Stimulated activated CD8-positive, alpha-beta memory T cell treated with anti-CD3 and anti-CD28 coated beads, Interleukin-7, amount 100 ng/mL, for 24 hours (primary cell): ENCODE measurements around the gene ARSG.

ENCODE experiments used
- DNase-seq: peaks from one replicate; pipeline ENCODE4 v3.0.0-alpha.2; 2020; ENCODE audit warnings: low read depth

The ARSG gene

DNA sequence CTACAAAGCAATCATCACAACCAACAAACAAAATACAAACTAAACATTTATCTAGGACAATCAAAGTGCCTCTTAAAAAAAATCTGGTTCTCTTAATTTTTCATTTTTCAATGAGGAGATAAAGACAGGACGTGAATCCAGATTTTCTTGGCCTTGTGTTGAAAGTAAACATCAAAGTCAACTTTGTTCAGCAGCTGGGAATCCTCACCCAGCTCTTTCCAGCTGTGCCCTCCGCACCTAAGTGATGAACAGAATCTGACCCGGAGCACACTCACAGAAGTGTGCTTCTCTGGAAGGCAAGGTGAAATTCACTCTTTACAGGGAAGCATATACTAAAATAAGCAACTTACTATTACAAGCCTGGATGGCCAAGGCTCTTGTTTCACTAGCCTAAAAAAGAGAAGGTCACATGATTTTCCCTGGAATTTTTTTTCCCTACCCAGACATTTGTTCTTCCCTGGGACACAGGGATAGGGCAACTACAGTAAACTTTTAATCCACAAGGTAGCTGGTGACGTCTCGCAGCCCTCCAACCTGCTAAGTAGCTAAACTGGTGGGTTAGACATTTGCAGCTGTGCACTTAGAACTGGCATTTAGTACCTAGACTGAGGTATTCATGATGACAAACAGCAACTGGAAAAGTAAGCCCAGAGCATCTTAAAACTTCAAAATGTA is 162.8 kb downstream of the ARSG start:
- DNase-seq: no peak

DNA sequence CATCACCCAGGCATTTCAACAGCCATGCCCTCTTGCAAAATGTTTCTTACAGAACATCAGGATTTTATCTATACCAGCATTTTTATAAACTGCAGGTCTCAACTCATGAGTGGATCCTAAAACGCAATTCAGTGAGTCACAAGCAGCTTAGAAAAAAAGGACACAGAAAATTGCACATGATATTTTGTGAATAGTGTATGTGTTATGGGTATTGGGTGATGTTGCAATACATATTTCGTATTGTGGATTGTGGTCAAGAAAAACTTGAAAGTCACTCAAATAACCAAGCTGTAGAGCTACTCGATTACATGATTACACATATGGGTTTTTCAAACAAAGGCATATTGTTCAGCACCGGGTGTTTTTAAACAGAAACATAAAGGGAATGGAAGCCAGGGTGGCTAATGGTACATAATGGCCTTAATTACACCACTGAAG is 164.6 kb downstream of the ARSG start:
- DNase-seq: no peak

DNA sequence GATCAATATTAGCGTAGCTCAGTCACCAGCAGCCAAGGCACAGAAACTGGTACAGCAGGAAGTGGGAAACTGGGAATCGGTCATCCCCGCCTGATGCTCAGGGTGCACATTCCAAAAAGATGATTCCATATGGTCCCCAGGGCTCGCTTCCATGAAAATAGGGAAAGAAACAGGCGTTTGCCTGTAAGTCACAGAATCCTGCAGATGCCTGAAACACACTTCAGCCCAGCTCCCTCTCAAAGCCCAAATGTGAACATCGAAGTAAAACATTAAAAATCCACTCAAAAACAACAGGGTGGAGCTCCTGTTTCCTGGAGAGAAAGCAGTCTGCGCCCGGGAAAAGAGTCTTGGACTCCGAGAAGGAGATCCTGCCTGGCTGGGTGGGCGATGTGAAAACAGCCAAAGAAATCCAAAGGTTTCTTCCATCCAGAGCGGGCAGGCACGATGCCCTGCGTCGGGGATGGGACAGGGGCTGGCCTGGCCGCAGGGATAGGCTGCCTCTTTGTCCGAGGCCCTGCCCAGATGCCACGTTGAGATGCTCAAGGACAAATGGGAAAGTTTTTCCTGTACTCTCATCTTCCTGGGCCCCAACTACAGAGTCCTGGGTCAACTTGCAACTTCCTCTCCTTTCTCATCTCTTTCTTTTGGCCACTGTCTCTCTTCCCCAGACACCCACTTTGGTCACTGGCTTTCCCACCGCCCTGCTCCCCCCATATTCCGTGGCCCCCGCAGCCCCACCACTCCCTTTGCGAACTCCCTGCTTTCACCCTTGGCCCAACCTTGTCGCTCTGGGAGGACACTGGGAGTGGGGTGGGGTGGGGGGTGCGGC is 165.3 kb downstream of the ARSG start:
- no peak for DNase-seq

DNA sequence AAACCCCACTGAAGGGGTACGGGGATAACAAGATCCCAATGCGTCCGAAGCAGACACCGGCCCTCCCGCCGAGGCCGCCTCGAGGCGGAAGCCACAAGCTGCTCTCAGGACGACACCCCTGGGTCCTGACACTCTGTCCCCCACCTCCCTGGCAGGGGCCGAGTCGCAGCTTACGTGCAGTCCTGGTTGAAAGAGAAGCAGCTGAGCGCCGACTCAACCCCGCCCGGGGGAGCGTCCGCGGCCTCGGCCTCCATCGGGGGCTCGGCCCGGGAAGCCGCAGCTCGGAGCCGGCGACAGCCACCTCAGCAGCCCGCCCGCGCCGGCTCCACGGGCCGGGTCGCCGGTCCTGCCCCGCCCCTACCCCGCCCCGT is 165.9 kb downstream of the ARSG start, which contains the start of gene WIPI1:
Gene WIPI1, minus strand, starts transcription at position 329 of the 371 bp plus-strand sequence. Its CDS starts 75 bp downstream, at position 254.
- no peak for DNase-seq

DNA sequence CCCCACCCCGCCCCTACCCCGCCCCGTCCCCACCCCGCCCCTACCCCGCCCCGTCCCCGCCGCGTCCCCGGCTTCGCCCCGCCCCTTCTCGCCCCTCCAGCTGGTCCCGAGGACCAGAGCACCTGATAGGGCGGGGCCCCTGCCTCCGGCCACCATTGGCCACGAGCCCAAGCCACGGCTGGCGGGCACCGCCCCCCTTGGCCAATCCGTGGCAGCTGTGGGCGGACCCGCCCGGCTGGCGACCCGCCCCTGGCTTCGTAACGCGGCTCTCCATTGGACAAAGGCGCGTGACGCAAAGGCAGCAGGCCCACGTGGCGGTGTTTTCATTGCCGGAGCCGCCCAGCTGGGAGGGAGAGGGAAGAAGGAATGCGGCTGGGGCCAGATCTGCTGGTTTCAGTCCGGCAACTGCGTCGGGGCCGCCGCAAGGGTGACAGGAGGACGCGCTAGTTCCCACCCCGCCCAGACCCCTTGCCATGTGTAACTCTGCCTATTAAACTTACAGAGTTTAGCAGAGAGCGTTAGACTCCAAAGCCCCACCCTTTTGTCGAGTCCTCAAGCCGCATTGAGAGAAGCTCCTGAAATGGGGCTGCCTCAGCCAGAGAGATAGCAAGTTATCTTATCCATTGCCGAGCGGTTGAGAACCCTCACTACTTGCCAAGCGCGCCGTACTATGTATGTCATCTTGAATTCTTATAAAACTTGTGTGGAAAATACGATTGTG is 166.4 kb downstream of the ARSG start:
- peak; percentile 93 for DNase-seq

DNA sequence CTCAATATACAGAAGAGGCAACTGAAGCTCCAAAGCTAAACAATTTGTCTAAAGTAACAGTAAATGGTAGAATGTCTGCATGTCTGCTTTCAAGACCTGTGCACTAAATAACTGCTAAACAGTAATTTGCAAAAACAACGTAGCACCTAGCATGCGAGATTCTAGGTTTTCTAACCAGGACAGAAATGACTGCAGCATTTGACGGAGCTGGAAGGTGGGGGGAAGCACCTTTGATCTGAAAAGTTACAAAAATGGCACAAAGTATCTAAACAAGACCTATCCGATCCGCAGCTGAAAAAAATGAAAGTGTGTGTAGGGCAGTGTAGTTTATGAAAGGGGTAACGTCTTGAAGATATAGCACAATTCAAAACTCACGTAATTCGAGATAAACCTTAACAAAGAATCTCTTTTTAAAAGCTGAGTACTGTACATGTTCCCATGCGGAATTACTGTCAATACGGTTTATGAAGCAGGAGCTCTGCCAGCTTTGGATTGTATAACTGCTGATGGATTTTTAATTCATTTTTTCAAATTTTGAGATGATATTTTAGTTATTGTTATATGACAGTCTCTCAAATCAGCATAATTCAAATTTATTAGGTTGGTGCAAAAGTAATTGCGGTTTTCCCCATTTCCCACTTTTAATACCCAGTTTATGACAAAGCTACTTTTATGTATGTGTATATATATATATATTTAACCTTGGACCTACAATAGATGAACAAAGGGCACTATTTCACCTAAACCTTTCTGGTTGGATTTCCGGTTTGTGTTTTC is 167.2 kb downstream of the ARSG start:
- no peak for DNase-seq

DNA sequence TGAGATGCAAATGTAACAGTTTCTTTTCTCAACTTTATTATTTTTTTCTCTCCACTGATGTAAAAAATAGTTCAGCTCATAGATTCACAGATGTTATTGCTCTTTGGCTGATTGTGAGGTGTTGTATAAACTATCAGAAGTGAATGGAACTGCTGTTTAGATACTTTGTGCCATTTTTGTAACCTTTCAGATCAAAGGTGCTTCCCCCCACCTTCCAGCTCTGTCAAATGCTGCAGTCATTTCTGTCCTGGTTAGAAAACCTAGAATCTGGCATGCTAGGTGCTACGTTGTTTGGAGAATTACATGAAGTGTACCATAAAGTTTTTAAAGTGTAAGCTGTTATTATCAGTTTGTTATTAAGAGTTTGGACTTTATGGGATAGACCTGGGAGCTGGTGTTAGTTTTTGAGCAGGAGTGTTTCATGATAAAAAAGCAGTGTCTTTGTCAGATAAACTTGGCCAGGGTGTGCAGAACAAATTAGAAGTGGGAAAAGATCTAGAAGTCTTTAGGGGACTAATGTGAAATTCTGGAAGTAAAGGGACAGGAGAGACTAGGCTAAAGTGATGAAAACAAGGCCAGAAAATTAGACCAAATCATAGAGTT is 167.8 kb downstream of the ARSG start:
- DNase-seq: no peak

DNA sequence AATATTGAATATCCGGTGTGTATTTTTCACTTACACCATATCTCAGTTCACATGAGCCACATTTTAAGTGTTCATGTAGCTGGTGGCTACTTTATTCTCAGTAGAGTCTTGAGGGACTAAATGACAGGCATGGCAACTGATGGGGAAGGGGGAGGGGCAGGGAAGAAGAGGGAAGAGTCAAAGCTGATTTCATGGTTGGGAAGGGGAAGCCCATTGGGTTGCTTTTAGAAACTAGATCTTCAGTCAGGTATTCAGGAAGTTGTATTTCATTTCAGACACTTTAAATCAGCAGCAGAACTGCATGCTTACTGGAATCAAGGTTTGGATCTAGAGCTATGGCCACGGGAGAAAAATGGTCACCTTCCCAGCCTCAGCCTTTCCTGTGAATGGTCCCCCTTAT is 168.9 kb downstream of the ARSG start:
- DNase-seq: no peak

DNA sequence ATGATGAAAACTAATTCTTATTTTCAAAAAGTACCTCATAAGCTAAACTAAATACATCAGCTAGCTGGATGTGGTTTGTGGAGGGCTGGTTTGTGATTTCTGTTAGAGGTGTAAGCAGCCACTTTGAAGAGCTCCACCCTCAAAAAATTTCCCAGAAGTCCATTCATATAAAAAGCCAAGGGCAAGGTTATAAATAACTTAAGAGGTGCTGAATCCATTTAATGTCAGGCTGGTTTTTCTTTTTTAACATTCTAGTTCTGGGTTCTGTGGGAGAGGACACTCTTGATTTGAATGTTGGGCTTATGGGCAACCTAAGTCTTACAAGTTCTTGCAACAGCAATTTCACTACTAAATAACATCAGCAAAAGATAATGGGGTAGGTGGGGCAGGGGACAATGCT is 169.4 kb downstream of the ARSG start:
- no peak for DNase-seq

DNA sequence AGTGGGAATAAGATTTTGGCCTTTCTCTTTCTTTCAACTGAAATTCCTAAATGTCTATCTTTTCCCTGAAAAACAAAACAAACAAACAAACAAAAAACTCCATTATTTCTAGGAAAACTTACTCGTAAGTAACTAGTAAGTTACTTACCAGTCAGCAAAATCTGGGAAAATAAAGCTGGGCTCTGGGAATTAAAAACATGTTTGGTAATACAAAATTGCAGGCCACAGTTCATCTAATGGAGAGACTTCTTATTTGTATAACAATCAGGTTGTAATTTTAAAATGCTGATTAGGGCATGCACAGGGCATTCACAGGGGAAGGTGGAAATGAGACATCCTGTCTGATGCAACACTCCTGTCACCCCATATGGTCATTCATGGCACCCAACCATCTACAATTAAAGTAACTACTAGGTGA is 169.8 kb downstream of the ARSG start:
- DNase-seq: no peak

DNA sequence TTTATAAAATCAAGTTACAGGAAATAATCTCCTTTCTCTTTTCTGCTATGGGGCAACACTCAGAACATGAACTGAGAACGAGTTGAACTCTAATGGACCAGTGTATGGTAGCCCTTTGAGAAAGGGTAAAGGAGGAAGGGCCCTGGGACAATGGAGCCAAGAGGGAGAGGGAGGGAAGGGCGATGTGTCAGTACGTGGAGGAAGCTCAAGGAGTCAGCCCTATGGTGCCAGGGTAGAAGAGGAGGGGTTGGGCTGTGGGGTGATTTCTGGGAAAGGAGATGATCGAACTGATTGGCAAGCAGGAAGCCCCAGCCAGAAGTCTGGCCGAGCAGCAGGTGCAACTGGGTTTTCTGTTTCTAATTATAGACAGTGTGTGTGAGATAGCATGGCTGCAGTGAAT is 170.3 kb downstream of the ARSG start:
- DNase-seq: no peak

DNA sequence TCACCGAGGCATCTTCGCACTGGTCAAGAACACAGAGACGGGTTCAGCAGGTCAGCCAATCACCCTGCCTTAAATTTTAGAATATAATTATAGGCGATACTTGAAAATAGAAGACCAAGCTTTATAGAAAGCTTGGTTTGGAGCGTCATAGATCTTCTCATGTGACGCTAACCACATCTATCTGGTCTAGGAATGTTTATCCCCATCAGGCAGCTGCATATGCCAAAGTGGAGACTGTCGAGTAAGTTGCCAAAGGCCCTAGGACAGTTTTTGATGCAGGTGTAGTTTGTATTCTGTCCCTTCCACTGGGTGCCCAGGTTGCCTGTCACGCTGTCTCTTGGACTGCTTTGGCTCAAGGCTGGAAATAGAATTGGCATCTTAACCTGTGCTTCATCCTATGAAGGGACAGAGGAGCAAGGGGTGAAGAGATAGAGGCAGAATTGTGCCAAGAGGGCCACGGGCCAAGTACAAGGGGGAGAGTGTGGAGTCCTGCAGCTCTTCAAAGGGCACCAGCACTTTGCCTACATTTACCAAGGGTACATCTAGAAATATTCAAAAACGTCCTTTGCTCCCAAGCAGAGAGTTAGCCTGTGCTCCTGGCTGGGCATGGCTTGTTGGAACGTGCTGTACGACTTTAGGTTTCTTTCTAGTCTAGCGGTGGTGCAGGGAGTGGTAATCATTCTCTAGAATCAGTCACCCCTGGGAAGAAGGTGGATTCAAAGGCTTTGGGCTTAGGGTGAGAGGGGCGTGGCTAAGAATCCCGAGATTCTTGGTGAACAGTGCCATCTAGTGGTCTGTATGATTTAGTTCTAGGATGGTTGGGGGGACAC is 171.3 kb downstream of the ARSG start:
- peak; percentile 26 for DNase-seq

DNA sequence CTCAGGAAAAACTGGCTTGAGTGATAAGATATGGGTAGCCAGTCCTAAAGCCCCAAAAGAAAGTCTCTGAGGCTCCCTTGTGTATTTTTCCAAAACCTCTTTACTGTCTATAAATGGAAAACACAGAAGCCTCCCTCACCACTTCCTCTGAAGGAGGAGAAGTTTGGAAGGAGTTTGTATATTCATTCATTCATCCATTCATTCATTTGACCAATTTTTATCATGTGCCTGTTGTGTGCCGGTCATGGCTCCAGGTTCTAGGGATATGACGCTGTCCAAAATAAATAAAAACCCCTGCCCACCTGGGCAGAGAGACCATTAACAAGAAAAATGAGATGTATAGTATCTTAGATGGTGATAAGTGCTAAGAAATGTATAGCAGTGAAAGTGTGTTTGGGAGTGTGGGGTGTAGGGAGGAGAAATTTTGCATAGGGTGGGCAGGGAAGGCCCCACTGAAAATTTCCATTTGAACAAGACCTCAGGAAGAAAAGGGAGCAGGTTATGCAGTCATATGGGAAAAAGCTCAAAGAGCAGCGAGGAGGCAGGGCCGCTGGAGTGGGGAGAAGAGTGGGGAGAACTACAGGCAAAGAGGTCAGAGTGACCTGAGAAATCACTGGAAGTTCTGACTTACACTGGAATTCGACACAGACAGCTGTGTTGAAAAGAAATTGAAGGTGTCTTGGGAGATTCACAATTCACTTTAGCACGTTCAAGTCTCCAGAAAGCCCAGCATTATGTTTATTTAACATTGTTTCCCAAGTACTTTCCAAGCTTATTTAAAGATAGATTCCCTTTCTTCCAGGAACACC is 172.1 kb downstream of the ARSG start:
- no peak for DNase-seq

DNA sequence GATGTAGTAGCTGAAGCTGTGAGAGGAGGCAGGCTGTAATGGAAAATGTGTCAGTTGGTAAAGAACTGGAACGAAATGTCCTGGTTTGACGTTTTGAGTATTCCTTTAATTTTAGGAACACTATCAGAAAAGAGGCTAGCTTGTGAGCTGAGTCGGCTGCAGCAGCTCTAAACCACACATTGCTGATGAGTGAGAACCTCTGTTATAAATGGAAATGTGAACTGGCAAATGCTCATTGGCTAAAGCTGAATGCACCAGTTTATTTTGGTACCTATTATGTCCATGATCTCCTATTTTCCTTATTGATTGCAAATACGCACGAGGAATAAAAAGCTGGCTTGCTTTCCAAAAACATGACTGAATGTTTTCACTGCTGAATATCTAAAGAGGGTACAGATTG is 177.0 kb downstream of the ARSG start:
- DNase-seq: no peak

DNA sequence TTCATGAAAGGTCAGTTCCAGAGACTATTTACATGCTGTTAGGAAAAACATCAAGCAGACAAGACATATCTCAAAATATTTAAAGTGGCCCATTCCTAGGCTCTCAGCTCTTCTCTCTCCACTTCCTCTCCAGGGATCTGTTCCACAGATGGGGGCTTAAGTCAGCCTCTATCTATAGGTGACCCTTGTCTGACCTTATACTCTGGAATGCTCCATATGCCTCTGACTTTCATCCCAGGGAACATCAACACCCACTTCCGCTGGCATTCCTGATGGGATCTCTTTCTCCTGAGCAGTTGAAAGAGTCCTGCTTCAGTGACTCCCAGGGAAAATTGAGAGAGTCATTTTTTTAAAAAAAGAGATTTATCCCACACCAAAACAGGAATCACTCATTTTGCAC is 177.5 kb downstream of the ARSG start:
- DNase-seq: no peak
